OCI-LY7 (cell line): Measurements from ENCODE around the gene SRSF12.

Experiments used
- EZH2phosphoT487 ChIP-seq: fragments of 200-600 bp; sonication (generic); IDR thresholded peaks from 2 replicates; pipeline ENCODE4 v1.6.1; 2018; ENCODE audit warnings: low read depth, borderline replicate concordance, mild to moderate bottlenecking, mixed run types, antibody characterized with exemption, low read length, moderate library complexity, mixed read lengths
- TF ChIP-seq, protein P1 (sequence below): fragments of 200-600 bp; sonication (generic); conservative IDR thresholded peaks from 2 replicates; pipeline ENCODE4 v1.5.1; 2014; ENCODE audit warnings: mild to moderate bottlenecking, antibody characterized with exemption, low read length, moderate library complexity, mixed read lengths

DNA sequence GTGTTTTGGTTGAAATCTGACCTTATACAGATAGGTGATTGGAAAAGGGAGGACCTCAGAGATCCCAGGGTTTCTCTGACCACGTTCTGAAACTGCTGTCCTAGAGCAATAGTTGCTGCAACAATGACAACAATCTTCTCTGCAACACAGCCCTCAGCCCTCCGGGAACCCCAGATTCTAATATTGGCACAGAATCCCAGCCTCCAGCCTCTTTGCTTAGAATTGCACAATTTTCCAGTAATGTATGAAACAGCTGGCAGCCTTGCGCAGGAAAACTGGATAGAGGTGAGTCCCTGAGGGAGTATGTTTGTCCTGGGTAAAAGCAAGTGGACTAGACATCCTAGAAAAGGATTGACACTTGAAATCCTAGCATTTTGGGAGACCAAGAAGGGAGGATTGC is 67.7 kb downstream of the SRSF12 start:
- TF ChIP-seq, protein P1, sequence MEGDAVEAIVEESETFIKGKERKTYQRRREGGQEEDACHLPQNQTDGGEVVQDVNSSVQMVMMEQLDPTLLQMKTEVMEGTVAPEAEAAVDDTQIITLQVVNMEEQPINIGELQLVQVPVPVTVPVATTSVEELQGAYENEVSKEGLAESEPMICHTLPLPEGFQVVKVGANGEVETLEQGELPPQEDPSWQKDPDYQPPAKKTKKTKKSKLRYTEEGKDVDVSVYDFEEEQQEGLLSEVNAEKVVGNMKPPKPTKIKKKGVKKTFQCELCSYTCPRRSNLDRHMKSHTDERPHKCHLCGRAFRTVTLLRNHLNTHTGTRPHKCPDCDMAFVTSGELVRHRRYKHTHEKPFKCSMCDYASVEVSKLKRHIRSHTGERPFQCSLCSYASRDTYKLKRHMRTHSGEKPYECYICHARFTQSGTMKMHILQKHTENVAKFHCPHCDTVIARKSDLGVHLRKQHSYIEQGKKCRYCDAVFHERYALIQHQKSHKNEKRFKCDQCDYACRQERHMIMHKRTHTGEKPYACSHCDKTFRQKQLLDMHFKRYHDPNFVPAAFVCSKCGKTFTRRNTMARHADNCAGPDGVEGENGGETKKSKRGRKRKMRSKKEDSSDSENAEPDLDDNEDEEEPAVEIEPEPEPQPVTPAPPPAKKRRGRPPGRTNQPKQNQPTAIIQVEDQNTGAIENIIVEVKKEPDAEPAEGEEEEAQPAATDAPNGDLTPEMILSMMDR, result no peak
- no peak for TF ChIP-seq EZH2phosphoT487
